H1 (cell line): ENCODE measurements around the gene MPPE1. TPM values are rescaled to one million over a fixed set of nuclear protein-coding genes. Genes with fewer than 3 reads are reported as not detected.
A peak's percentile ranks its signal among the peaks of the same experiment; 100 is the strongest.

Source experiments
- CTCF ChIA-PET: fragments of 300-600 bp; sonication (Branson Sonifier 250); formaldehyde crosslinking; loops from one replicate; lab custom pipeline; 2021; ENCODE audit not compliant: partially characterized antibody; lab: Charles Lee
- POLR2A ChIA-PET: fragments of 300-600 bp; sonication (Branson Sonifier 250); formaldehyde crosslinking; loops from one replicate; lab custom pipeline; 2021; ENCODE audit warnings: inconsistent platforms; ENCODE audit not compliant: partially characterized antibody; lab: Charles Lee
- DNase-seq, 2 experiments: peaks; one replicate each; pipeline versions ENCODE4 v3.0.0 to v3.0.0-alpha.2; 2010 to 2022; ENCODE audit warnings: low spot score in 2 of 2, low read depth in 1 of 2, mixed read lengths in 1 of 2
- FAIRE-seq: peaks from 2 replicates; lab custom pipeline; 2011; peaks lifted over from hg19 to GRCh38; lab: Jason Lieb, UNC
- H2AFZ ChIP-seq: 2 replicates; pipeline ENCODE4 v1.8.1; 2012; ENCODE audit warnings: low read length, inconsistent platforms
- H2AK5ac ChIP-seq: 2 replicates; pipeline ENCODE4 v1.6.1; 2013; ENCODE audit warnings: low read depth, low read length
- H2BK120ac ChIP-seq: replicated peaks from 2 replicates; pipeline ENCODE3; 2013; ENCODE audit warnings: low read depth, low read length, inconsistent platforms
- H2BK12ac ChIP-seq: 2 replicates; pipeline ENCODE4 v1.6.1; 2013; ENCODE audit warnings: low read depth, low read length
- H2BK15ac ChIP-seq: 2 replicates; pipeline ENCODE4 v1.6.1; 2013; ENCODE audit warnings: low read length
- H2BK20ac ChIP-seq: 2 replicates; pipeline ENCODE4 v1.6.1; 2013; ENCODE audit warnings: low read length
- H2BK5ac ChIP-seq: 2 replicates; pipeline ENCODE4 v1.6.1; 2013; ENCODE audit warnings: low read depth, low read length
- H3K14ac ChIP-seq: 2 replicates; pipeline ENCODE4 v1.6.1; 2013; ENCODE audit warnings: inconsistent platforms; ENCODE audit not compliant: insufficient read length
- H3K18ac ChIP-seq: 2 replicates; pipeline ENCODE4 v1.6.1; 2013; ENCODE audit warnings: low read length; ENCODE audit errors: extremely low read depth
- H3K23ac ChIP-seq: 2 replicates; pipeline ENCODE4 v1.6.1; 2013; ENCODE audit warnings: inconsistent platforms; ENCODE audit not compliant: insufficient read length
- H3K23me2 ChIP-seq: 2 replicates; pipeline ENCODE4 v1.6.1; 2013; ENCODE audit warnings: low read depth, low read length
- H3K27ac ChIP-seq: 2 replicates; pipeline ENCODE4 v1.6.1; 2011; ENCODE audit warnings: low read depth, low read length, inconsistent platforms
- H3K27me3 ChIP-seq, 4 experiments: replicated peaks in 1 of 4; 1 replicate in 1 of 4; 2 replicates in 3 of 4; pipeline versions ENCODE4 v1.6.1 to v1.8.1; 2011 to 2013; ENCODE audit warnings: low read length in 3 of 4, mild to moderate bottlenecking in 3 of 4, inconsistent platforms in 2 of 4, mixed read lengths in 2 of 4, moderate library complexity in 1 of 4; ENCODE audit not compliant: control insufficient read depth in 3 of 4, insufficient read depth in 3 of 4; ENCODE audit errors: extremely low read depth in 1 of 4
- H3K36me3 ChIP-seq, 4 experiments: 2 replicates each; pipeline versions ENCODE4 v1.6.1 to v1.8.1; 2011 to 2013; ENCODE audit warnings: mild to moderate bottlenecking in 4 of 4, low read length in 3 of 4, moderate library complexity in 2 of 4, control low read depth in 1 of 4, inconsistent platforms in 1 of 4; ENCODE audit not compliant: insufficient read depth in 4 of 4, control insufficient read depth in 2 of 4
- H3K4ac ChIP-seq: replicated peaks from 2 replicates; pipeline ENCODE3; 2013; ENCODE audit warnings: low read length, low read depth, mixed read lengths, inconsistent platforms; ENCODE audit not compliant: insufficient read length
- H3K4me1 ChIP-seq, 4 experiments: replicated peaks in 1 of 4; 1 replicate in 1 of 4; 2 replicates in 3 of 4; pipeline versions ENCODE4 v1.6.1 to v1.8.1; 2011 to 2013; ENCODE audit warnings: low read length in 3 of 4, inconsistent platforms in 2 of 4, mixed read lengths in 1 of 4; ENCODE audit not compliant: insufficient read depth in 4 of 4, control insufficient read depth in 3 of 4
- H3K4me2 ChIP-seq, 2 experiments: 2 replicates each; pipeline versions ENCODE4 v1.6.1 to v1.8.1; 2011 to 2013; ENCODE audit warnings: low read depth in 2 of 2, low read length in 2 of 2, control low read depth in 1 of 2, inconsistent platforms in 1 of 2, mild to moderate bottlenecking in 1 of 2; ENCODE audit not compliant: insufficient read depth in 1 of 2
- H3K4me3 ChIP-seq, 4 experiments: fragments of 200-600, 300-600 bp in 1 of 4; sonication (generic), shearing (Covaris generic), sonication (Bioruptor Twin) in 1 of 4; 2 replicates each; pipeline versions ENCODE4 v1.5.1 to v1.8.1; 2011 to 2016; ENCODE audit warnings: low read length in 4 of 4, low read depth in 3 of 4, control low read depth in 2 of 4, inconsistent platforms in 2 of 4, mild to moderate bottlenecking in 2 of 4, mixed read lengths in 1 of 4, moderate library complexity in 1 of 4; ENCODE audit not compliant: insufficient read depth in 2 of 4; ENCODE audit errors: extremely low read depth in 1 of 4
- H3K56ac ChIP-seq: replicated peaks from 2 replicates; pipeline ENCODE3; 2013; ENCODE audit warnings: low read depth, mild to moderate bottlenecking, mixed read lengths, low read length, inconsistent platforms; ENCODE audit not compliant: insufficient read length
- H3K79me1 ChIP-seq: 2 replicates; pipeline ENCODE4 v1.6.1; 2013; ENCODE audit warnings: low read depth, low read length, control low read depth
- H3K79me2 ChIP-seq, 2 experiments: 2 replicates each; pipeline versions ENCODE4 v1.6.1 to v1.8.1; 2012 to 2013; ENCODE audit warnings: low read length in 2 of 2, mild to moderate bottlenecking in 2 of 2, inconsistent platforms in 1 of 2; ENCODE audit not compliant: insufficient read depth in 2 of 2, control insufficient read depth in 1 of 2
- H3K9ac ChIP-seq, 4 experiments: replicated peaks in 1 of 4; 1 replicate in 1 of 4; 2 replicates in 3 of 4; pipeline versions ENCODE4 v1.6.1 to v1.8.1; 2011 to 2013; ENCODE audit warnings: low read depth in 3 of 4, low read length in 3 of 4, control low read depth in 2 of 4, mild to moderate bottlenecking in 2 of 4, moderate library complexity in 2 of 4, inconsistent platforms in 1 of 4; ENCODE audit errors: extremely low read depth in 1 of 4
- H3K9me3 ChIP-seq, 2 experiments: 2 replicates each; pipeline versions ENCODE4 v1.6.1 to v1.8.1; 2012 to 2013; ENCODE audit warnings: mild to moderate bottlenecking in 2 of 2, moderate library complexity in 2 of 2, control low read depth in 1 of 2, inconsistent platforms in 1 of 2, low read depth in 1 of 2, low read length in 1 of 2, mixed read lengths in 1 of 2; ENCODE audit not compliant: insufficient read depth in 2 of 2
- H4K20me1 ChIP-seq, 2 experiments: replicated peaks in 1 of 2; 2 replicates each; pipeline versions ENCODE3 to v1.8.1; 2011 to 2013; ENCODE audit warnings: inconsistent platforms in 2 of 2, low read length in 2 of 2, mild to moderate bottlenecking in 1 of 2; ENCODE audit not compliant: insufficient read depth in 2 of 2, control insufficient read depth in 1 of 2
- H4K5ac ChIP-seq: 2 replicates; pipeline ENCODE4 v1.6.1; 2013; ENCODE audit warnings: low read length, low read depth, mixed read lengths, inconsistent platforms; ENCODE audit not compliant: insufficient read length
- H4K8ac ChIP-seq: 2 replicates; pipeline ENCODE4 v1.8.0; 2013; ENCODE audit warnings: mild to moderate bottlenecking, moderate library complexity, low read length, inconsistent platforms; ENCODE audit not compliant: insufficient read depth; ENCODE audit errors: extremely low read depth
- H4K91ac ChIP-seq: replicated peaks from 2 replicates; pipeline ENCODE3; 2013; ENCODE audit warnings: low read length, mixed read lengths, inconsistent platforms; ENCODE audit not compliant: insufficient read length
- whole genome bisulfite sequencing, 2 experiments: shearing (Covaris generic) in 1 of 2; methylation state at CpG; one replicate each; pipeline versions ENCODE4 v1.1.6 to v1.1.7; 2013 to 2015; ENCODE audit warnings: low lambda C conversion rate in 2 of 2, mixed read lengths in 2 of 2, inconsistent platforms in 1 of 2, low coverage in 1 of 2, missing lambda C conversion rate in 1 of 2; ENCODE audit not compliant: insufficient replicate concordance in 2 of 2, insufficient coverage in 1 of 2, insufficient read length in 1 of 2; ENCODE audit errors: extremely low coverage in 1 of 2, missing lambda C conversion rate in 1 of 2; 5-methylcytosine and 5-hydroxymethylcytosine counted together
- polyA plus RNA-seq, 7 experiments: library from polyadenylated mRNA; depleted of rRNA in 3 of 7; stranded (reverse) in 5 of 7; unstranded in 2 of 7; fragments of >200 nt in 5 of 7; fragments of 200-250 nt in 2 of 7; gene quantifications; 1 replicate in 5 of 7; 2 replicates in 1 of 7; 4 replicates in 1 of 7; pipeline versions ENCODE4 v1.2.1 to v1.2.3, GENCODE V29; 2011 to 2013; ENCODE audit warnings: missing spikeins in 2 of 7, mixed read lengths in 2 of 7
- total RNA-seq: library from RNA; stranded (reverse); fragmentation: NEBNext Ultra II Directional; extraction: Animal tissue kit (Norgen Biotek cat#: 25700); gene quantifications from 2 replicates; pipeline ENCODE4 v1.2.1, GENCODE V29; 2021
- TF ChIP-seq, protein P1 (sequence below), 3 experiments: IDR thresholded peaks; 1 replicate in 2 of 3; 2 replicates in 1 of 3; pipeline versions ENCODE4 v1.5.1 to v1.6.1; 2011; ENCODE audit warnings: low read length in 3 of 3, mild to moderate bottlenecking in 3 of 3, inconsistent platforms in 2 of 3, low read depth in 1 of 3, moderate library complexity in 1 of 3; ENCODE audit not compliant: insufficient read depth in 1 of 3; ENCODE audit errors: control extremely low read depth in 1 of 3

The MPPE1 gene
- total and polyA plus RNA-seq, 2 of the 8 experiments (the other 6 are each of a cell fraction or from before 2014, with no cell fraction given) = 13.7 to 20.9 TPM

DNA sequence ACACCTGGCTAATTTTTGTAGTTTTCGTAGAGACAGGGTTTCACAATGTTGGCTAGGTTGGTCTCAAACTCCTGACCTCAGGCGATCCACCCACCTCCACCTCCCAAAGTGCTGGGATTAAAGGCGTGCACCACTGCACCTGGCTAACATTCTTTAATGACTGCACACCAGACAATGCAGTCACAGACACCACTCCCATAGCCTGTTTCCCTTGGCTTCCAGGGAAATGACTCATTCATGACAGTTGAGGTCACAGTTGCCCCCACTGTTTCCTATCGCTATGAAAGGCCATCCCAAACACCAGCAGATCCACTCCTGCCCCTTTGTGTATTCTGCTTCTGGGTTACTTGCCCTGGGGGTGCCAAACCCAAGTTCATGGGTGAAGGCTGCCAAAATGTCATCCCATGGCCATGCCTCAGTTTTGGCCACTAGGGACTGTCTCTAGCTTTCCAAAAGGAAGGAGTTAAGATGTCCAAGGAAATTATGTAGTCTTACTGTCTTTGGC, 48.2 kb downstream of the MPPE1 start:
- H3K79me2 ChIP-seq = no peaks in the 10 kb centered on the region
- H4K8ac ChIP-seq = no peak overlapping the region
- no peaks in the 10 kb centered on the region for H3K27me3 ChIP-seq
- WGBS, 2 experiments = 86% methylated on average over 4 of the region's 4 CpGs; no CpG with 5 or more reads in 1 of the 2 experiments
- H3K9me3 ChIP-seq = no peaks in the 10 kb centered on the region
- DNase-seq (peak in 1 of 2 experiments; percentile 32), FAIRE-seq (no peak)
- ChIA-PET CTCF (interaction anchor here (0.7 to 2.3 kb wide), 9 partner anchors 9 to 127 kb away, joined by 3 to 8 read pairs (median 3); no protein-coding TSS in a partner anchor), POLR2A (no interaction called here)
- H3K9ac ChIP-seq = no peak overlapping the region; a peak in 1 of 7 replicates
- no peak overlapping the region for H2BK12ac ChIP-seq
- no peak overlapping the region for H3K23ac ChIP-seq
- H3K23me2 ChIP-seq = peaks cover 3% of the 10 kb centered on the region; the same call in 1 of the 2 replicates
- no peak overlapping the region for H2BK120ac ChIP-seq
- no peaks in the 10 kb centered on the region for H4K20me1 ChIP-seq
- H3K79me1 ChIP-seq = no peaks in the 10 kb centered on the region; the same call in 1 of the 2 replicates
- no peak overlapping the region for H4K91ac ChIP-seq
- no peaks in the 10 kb centered on the region for H3K36me3 ChIP-seq
- 0 out of 2 replicates have a peak overlapping the region, but pooled peaks have one; percentile 59 for H2AK5ac ChIP-seq
- no peak overlapping the region for H3K4ac ChIP-seq
- H2AFZ ChIP-seq = no peak overlapping the region
- no peak overlapping the region for H3K14ac ChIP-seq
- no peak overlapping the region for H3K4me3 ChIP-seq
- H3K18ac ChIP-seq = no peak overlapping the region
- no peak overlapping the region for H3K56ac ChIP-seq
- H3K27ac ChIP-seq = no peak overlapping the region
- no peak overlapping the region for H2BK20ac ChIP-seq
- no peak overlapping the region for H3K4me2 ChIP-seq
- no peak overlapping the region for H2BK15ac ChIP-seq
- peaks cover 0 to 10% (median 8%) of the 10 kb centered on the region in 4 experiments; a peak in 5 of 7 replicates for H3K4me1 ChIP-seq
- H4K5ac ChIP-seq = no peak overlapping the region
- H2BK5ac ChIP-seq = no peak overlapping the region
- TF ChIP-seq, protein P1, sequence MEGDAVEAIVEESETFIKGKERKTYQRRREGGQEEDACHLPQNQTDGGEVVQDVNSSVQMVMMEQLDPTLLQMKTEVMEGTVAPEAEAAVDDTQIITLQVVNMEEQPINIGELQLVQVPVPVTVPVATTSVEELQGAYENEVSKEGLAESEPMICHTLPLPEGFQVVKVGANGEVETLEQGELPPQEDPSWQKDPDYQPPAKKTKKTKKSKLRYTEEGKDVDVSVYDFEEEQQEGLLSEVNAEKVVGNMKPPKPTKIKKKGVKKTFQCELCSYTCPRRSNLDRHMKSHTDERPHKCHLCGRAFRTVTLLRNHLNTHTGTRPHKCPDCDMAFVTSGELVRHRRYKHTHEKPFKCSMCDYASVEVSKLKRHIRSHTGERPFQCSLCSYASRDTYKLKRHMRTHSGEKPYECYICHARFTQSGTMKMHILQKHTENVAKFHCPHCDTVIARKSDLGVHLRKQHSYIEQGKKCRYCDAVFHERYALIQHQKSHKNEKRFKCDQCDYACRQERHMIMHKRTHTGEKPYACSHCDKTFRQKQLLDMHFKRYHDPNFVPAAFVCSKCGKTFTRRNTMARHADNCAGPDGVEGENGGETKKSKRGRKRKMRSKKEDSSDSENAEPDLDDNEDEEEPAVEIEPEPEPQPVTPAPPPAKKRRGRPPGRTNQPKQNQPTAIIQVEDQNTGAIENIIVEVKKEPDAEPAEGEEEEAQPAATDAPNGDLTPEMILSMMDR (IDR thresholded peaks at IDR 0.05; ENCODE audit: control extremely low read depth in 1 of 3, insufficient read depth in 1 of 3, low read depth in 1 of 3, low read length in 3 of 3) = peak in 1 of 3 experiments; percentile 40; a peak in 1 of 4 replicates
